Measurements from ENCODE around the gene CPE.

DNA sequence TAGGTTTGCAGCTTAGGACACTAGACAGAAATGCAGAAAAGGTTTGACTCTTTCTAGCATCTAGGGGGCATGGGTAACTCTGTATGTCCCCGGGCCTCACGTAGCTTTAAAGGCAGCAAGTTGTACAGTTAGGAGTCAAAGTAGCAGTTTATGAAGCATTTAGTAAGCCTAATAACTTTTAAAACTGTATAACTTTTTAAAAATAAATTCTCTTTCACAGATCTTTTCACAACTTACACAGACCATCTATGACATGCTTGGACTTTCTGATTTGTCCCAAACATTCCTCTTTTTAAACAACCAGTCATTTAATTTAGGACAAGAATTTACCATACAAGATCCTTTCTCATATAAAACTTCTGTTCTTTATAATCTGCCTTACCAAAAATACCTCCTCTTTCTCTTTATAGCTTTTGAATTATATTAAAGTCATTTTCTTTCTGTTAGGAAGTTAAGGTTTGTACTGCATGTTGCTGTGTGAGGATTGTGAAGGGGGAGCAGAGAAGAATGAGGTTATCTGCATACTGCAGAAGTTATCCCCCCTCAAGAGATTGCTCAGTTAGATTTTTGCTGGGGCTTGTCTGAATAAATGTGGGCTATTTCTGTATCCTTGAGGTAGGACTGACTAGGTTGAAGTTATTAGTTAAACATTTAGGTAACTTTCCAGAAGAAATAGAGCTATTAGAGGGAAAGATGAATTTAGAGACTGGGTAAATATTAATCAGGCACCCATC, 94.3 kb downstream of the CPE start:
- no peak for TF ChIP-seq GATA3 (IDR thresholded peaks at IDR 0.05; ENCODE audit: low read depth, low read length)
- TF ChIP-seq GATA2 (IDR thresholded peaks at IDR 0.05; ENCODE audit: low read depth, low read length): no peak
